ENCODE data around the gene SCN9A.

DNA sequence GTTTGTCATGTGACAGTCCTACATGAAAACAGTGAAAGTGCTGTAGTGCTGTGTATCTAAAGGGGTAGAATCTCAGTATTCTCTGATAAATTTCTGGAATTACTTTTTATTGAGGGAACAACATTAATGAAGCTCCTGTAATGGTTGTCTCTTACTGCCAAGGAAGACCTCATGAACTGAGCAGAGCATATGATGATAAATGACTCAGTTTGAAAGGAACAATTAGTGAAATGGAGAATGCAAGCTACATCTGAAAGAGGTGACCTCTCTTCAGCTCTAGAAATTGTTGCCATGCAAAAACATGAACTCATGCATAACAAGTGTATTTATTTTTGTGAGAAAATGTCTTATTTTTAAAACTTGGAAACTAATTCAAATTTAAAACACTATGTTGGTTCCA lies 93.6 kb downstream of the SCN9A start:
- no peak for TF ChIP-seq POLR2A (IDR thresholded peaks at IDR 0.05; ENCODE audit: borderline replicate concordance, extremely low read depth, insufficient read depth, insufficient read length)
- no peak for TF ChIP-seq RAD21 (IDR thresholded peaks at IDR 0.05; ENCODE audit: low read depth)
- TF ChIP-seq, protein P1, sequence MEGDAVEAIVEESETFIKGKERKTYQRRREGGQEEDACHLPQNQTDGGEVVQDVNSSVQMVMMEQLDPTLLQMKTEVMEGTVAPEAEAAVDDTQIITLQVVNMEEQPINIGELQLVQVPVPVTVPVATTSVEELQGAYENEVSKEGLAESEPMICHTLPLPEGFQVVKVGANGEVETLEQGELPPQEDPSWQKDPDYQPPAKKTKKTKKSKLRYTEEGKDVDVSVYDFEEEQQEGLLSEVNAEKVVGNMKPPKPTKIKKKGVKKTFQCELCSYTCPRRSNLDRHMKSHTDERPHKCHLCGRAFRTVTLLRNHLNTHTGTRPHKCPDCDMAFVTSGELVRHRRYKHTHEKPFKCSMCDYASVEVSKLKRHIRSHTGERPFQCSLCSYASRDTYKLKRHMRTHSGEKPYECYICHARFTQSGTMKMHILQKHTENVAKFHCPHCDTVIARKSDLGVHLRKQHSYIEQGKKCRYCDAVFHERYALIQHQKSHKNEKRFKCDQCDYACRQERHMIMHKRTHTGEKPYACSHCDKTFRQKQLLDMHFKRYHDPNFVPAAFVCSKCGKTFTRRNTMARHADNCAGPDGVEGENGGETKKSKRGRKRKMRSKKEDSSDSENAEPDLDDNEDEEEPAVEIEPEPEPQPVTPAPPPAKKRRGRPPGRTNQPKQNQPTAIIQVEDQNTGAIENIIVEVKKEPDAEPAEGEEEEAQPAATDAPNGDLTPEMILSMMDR (IDR thresholded peaks at IDR 0.05 in 2 of 3, conservative IDR thresholded peaks at IDR 0.05 in 1 of 3; ENCODE audit: borderline replicate concordance in 1 of 3, insufficient read depth in 1 of 3, low read depth in 2 of 3, low read length in 2 of 3) = no peak
- no peak for TF ChIP-seq EZH2 (IDR thresholded peaks at IDR 0.05)
- TF ChIP-seq, protein P2, sequence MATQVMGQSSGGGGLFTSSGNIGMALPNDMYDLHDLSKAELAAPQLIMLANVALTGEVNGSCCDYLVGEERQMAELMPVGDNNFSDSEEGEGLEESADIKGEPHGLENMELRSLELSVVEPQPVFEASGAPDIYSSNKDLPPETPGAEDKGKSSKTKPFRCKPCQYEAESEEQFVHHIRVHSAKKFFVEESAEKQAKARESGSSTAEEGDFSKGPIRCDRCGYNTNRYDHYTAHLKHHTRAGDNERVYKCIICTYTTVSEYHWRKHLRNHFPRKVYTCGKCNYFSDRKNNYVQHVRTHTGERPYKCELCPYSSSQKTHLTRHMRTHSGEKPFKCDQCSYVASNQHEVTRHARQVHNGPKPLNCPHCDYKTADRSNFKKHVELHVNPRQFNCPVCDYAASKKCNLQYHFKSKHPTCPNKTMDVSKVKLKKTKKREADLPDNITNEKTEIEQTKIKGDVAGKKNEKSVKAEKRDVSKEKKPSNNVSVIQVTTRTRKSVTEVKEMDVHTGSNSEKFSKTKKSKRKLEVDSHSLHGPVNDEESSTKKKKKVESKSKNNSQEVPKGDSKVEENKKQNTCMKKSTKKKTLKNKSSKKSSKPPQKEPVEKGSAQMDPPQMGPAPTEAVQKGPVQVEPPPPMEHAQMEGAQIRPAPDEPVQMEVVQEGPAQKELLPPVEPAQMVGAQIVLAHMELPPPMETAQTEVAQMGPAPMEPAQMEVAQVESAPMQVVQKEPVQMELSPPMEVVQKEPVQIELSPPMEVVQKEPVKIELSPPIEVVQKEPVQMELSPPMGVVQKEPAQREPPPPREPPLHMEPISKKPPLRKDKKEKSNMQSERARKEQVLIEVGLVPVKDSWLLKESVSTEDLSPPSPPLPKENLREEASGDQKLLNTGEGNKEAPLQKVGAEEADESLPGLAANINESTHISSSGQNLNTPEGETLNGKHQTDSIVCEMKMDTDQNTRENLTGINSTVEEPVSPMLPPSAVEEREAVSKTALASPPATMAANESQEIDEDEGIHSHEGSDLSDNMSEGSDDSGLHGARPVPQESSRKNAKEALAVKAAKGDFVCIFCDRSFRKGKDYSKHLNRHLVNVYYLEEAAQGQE (IDR thresholded peaks at IDR 0.05; ENCODE audit: low read depth) = no peak
- no peak for TF ChIP-seq POLR2AphosphoS5 (IDR thresholded peaks at IDR 0.05; ENCODE audit: low read depth, low read length)
- TF ChIP-seq ZNF274 (IDR thresholded peaks at IDR 0.05; ENCODE audit: low read depth, low read length) = no peak
- TF ChIP-seq SIN3A (IDR thresholded peaks at IDR 0.05; ENCODE audit: low read depth) = no peak
